NCI-H1694 (cell line): ENCODE data around the gene SLC1A1.

Experiments used
- DNase-seq: peaks from one replicate; lab custom pipeline; 2025; lab: John Stamatoyannopoulos, UW

SLC1A1 gene

DNA sequence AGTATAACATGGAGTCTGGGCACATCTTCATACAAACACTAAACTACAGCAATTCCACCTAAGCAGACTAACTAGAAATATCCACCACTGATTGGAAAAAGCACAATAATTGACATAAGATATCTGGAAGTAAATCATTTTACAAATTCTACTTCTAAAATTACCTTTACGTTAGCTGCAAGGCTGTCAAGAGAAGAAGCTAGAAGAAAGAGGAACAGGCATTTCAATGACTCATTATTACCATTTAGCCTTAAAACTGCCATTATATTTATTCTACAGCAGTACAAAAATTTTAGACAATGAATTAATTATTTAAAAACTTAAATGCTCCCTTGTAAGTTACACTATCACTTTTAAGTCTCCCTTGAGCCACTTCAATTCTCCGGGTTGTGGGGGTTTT is 128.4 kb downstream of the SLC1A1 start:
- no peak for DNase-seq

DNA sequence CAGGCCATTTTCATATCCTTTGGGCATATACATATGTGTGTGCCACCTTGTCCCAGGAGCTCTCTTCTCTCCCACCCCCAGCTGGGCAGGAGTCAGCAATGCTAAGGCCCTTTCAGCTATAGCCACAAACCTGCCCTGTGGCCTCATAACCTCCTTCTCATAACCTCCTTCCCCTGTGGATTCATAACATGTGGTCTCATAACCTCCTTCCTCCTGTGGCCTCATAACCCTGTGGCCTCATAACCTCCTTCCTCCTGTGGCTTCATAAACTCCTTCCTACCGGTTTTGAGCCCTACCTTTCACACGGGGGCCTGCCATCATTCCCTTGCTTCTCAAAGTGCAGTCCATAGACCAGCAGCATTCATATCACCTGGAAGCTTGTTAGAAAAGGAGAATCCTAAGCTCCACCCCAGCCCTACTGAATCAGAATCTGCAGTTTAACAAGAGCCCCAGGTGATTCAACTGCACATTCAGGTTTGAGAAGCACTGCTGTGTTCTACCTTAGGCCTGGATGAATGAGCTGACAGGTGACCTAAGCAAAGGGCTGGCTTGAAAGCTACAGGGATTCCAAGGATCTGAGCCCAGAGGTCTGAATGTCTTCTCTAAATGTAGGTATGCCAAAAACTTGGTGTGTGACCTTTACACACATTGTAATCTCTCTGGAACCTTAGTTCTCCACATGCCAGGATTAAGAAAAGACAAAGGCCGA is 129.9 kb downstream of the SLC1A1 start:
- DNase-seq: no peak

- no peak for DNase-seq
Observed at GRCh38 chr9:4620881-4621555, 130.8 kb downstream of the SLC1A1 start.

DNA sequence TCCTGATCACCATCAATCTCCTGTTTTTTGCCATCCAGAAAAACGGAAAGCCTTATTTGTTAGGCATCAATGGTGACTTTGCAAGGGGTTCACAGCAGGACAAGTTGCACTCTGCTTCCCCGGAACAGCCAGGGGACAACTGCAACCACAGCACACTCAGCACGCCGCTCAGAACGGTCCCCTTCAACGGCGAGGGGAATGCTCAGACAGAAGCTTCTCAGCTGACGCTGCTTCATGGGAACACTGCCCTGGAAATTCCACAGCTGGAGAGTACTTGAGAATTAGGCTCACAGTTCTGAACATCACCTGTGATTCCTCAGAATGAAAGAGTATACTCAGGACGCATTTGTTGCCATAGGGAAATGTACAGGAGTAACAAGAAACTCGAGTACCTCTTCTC is 131.7 kb downstream of the SLC1A1 start:
- no peak for DNase-seq

DNA sequence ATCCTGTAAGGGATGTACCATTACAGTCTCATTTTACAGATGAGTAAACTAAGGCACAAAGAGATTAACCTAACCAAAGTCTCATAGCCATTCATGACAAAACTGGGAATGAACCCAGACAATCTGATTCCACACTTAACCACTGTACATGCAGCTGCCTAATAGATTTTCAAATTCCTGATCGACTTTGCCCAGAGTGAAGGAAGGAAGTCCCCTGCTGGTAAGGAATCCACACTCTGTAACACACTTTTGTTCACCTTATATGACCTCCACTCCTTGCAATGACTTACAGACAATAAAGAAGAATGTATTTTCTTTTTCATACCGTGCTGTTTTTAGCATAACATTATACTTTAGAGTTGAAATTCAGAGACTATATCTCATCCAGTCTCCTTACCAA is 140.6 kb downstream of the SLC1A1 start:
- DNase-seq: no peak
